ENCODE data around the gene STMND1. TPM values are rescaled to one million over a fixed set of nuclear protein-coding genes. Genes with fewer than 3 reads are reported as not detected.

Gene STMND1
- total RNA-seq, 2 experiments from 2014 or later = not detected

- ATAC-seq = no peak
- H3K27me3 Mint-ChIP-seq = peaks cover 14% of the 10 kb centered on the region
- POLR2A ChIA-PET = no interaction called here
- intact Hi-C loops (cut with micrococcal nuclease) = no loop called here
- TF ChIP-seq, protein P1, sequence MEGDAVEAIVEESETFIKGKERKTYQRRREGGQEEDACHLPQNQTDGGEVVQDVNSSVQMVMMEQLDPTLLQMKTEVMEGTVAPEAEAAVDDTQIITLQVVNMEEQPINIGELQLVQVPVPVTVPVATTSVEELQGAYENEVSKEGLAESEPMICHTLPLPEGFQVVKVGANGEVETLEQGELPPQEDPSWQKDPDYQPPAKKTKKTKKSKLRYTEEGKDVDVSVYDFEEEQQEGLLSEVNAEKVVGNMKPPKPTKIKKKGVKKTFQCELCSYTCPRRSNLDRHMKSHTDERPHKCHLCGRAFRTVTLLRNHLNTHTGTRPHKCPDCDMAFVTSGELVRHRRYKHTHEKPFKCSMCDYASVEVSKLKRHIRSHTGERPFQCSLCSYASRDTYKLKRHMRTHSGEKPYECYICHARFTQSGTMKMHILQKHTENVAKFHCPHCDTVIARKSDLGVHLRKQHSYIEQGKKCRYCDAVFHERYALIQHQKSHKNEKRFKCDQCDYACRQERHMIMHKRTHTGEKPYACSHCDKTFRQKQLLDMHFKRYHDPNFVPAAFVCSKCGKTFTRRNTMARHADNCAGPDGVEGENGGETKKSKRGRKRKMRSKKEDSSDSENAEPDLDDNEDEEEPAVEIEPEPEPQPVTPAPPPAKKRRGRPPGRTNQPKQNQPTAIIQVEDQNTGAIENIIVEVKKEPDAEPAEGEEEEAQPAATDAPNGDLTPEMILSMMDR (IDR thresholded peaks at IDR 0.05) = no peak
- H3K27ac Mint-ChIP-seq = no peak overlapping the region
- H3K9me3 Mint-ChIP-seq = peaks cover 6% of the 10 kb centered on the region
- CTCF ChIA-PET = interaction anchor here (1.2 kb wide), 1 partner anchor 759 kb away, joined by 3 read pairs; no protein-coding TSS in a partner anchor
- DNase-seq = no peak
- no peaks in the 10 kb centered on the region for H3K4me1 Mint-ChIP-seq (ENCODE audit: low read depth)
- no peaks in the 10 kb centered on the region for H3K36me3 Mint-ChIP-seq (ENCODE audit: low read depth)
- no peak overlapping the region for H3K4me3 Mint-ChIP-seq
Measured at GRCh38 chr6:17091122-17091521, 10.7 kb upstream of the STMND1 start.

GRCh38 chr6:17093686-17094085, 8.2 kb upstream of the STMND1 start:
- H3K27ac Mint-ChIP-seq = no peak overlapping the region
- intact Hi-C loops (cut with micrococcal nuclease) = no loop called here
- H3K4me1 Mint-ChIP-seq (ENCODE audit: low read depth) = no peaks in the 10 kb centered on the region
- no peak for ATAC-seq
- no peaks in the 10 kb centered on the region for H3K36me3 Mint-ChIP-seq (ENCODE audit: low read depth)
- TF ChIP-seq, protein P1 (IDR thresholded peaks at IDR 0.05) = peak; percentile 27
- CTCF ChIA-PET = interaction anchor here (0.7 to 1.1 kb wide), 3 partner anchors 47 to 323 kb away, joined by 3 to 4 read pairs (median 3); no protein-coding TSS in a partner anchor
- peak; percentile 9 for DNase-seq
- H3K4me3 Mint-ChIP-seq = no peak overlapping the region
- POLR2A ChIA-PET = no interaction called here
- peaks cover 6% of the 10 kb centered on the region for H3K9me3 Mint-ChIP-seq
- peaks cover 8% of the 10 kb centered on the region for H3K27me3 Mint-ChIP-seq

- TF ChIP-seq, protein P1 (IDR thresholded peaks at IDR 0.05) = no peak
- Mint-ChIP-seq H3K36me3 (ENCODE audit: low read depth) (no peaks in the 10 kb centered on the region), H3K9me3 (no peaks in the 10 kb centered on the region), H3K27me3 (peaks cover 16% of the 10 kb centered on the region), H3K4me1 (ENCODE audit: low read depth) (no peaks in the 10 kb centered on the region), H3K4me3 (no peak overlapping the region), H3K27ac (no peak overlapping the region)
- CTCF ChIA-PET = no interaction called here
- no peak for ATAC-seq
- DNase-seq = no peak
- POLR2A ChIA-PET = no interaction called here
- intact Hi-C loops (cut with micrococcal nuclease) = no loop called here
Measured at GRCh38 chr6:17096096-17096495, 5.8 kb upstream of the STMND1 start.

- no peak for ATAC-seq
- DNase-seq = no peak
- no peaks in the 10 kb centered on the region for H3K9me3 Mint-ChIP-seq
- H3K36me3 Mint-ChIP-seq (ENCODE audit: low read depth) = no peaks in the 10 kb centered on the region
- TF ChIP-seq, protein P1 (IDR thresholded peaks at IDR 0.05) = no peak
- POLR2A ChIA-PET = no interaction called here
- H3K4me3 Mint-ChIP-seq = no peak overlapping the region
- no peak overlapping the region for H3K27ac Mint-ChIP-seq
- H3K27me3 Mint-ChIP-seq = peaks cover 20% of the 10 kb centered on the region
- intact Hi-C loops (cut with micrococcal nuclease) = no loop called here
- CTCF ChIA-PET = no interaction called here
- peaks cover 4% of the 10 kb centered on the region for H3K4me1 Mint-ChIP-seq (ENCODE audit: low read depth)
Measured at GRCh38 chr6:17096652-17097051, 5.2 kb upstream of the STMND1 start.

- DNase-seq (no peak), ATAC-seq (no peak)
- H3K27me3 Mint-ChIP-seq = peaks cover 26% of the 10 kb centered on the region
- intact Hi-C loops (cut with micrococcal nuclease) = no loop called here
- no peak overlapping the region for H3K4me3 Mint-ChIP-seq
- TF ChIP-seq, protein P1 (IDR thresholded peaks at IDR 0.05) = no peak
- ChIA-PET CTCF (interaction anchor here (1.8 kb wide), 1 partner anchor 12 kb away, joined by 8 read pairs; no protein-coding TSS in a partner anchor), POLR2A (interaction anchor here (0.6 kb wide), 1 partner anchor 413 kb away, joined by 3 read pairs; no protein-coding TSS in a partner anchor)
- H3K4me1 Mint-ChIP-seq (ENCODE audit: low read depth) = peaks cover 6% of the 10 kb centered on the region
- no peaks in the 10 kb centered on the region for H3K36me3 Mint-ChIP-seq (ENCODE audit: low read depth)
- H3K27ac Mint-ChIP-seq = no peak overlapping the region
- no peaks in the 10 kb centered on the region for H3K9me3 Mint-ChIP-seq
Measured at GRCh38 chr6:17097982-17098381, 3.9 kb upstream of the STMND1 start.

Measured in activated CD8-positive, alpha-beta T cell treated with anti-CD3 and anti-CD28 coated beads for 36 hours (primary cell).